Activated CD8-positive, alpha-beta memory T cell treated with anti-CD3 and anti-CD28 coated beads for 36 hours (primary cell): ENCODE data around the gene MAGI2. TPM values are rescaled to one million over a fixed set of nuclear protein-coding genes. Genes with fewer than 3 reads are reported as not detected.

Experiments used
- CTCF ChIA-PET: fragments of 350-600 bp; sonication (Branson Sonifier 250); formaldehyde crosslinking; loops from one replicate; lab custom pipeline; 2021; ENCODE audit warnings: antibody characterized with exemption; lab: Charles Lee
- POLR2A ChIA-PET: fragments of 350-600 bp; sonication (Branson Sonifier 250); formaldehyde crosslinking; loops from one replicate; lab custom pipeline; 2021; ENCODE audit warnings: antibody characterized with exemption; lab: Charles Lee
- total RNA-seq, 2 experiments: library from RNA; stranded (reverse); gene quantifications; one replicate each; pipeline ENCODE4 v1.2.3, GENCODE V29; 2021

Gene MAGI2
- total RNA-seq, 2 experiments from 2014 or later, result 0.17 to 0.30 TPM

- POLR2A ChIA-PET, result no interaction called here
- CTCF ChIA-PET, result no interaction called here
Measured at GRCh38 chr7:79398138-79398749, 55.2 kb downstream of the MAGI2 start.

- ChIA-PET CTCF (no interaction called here), POLR2A (no interaction called here)
Measured at GRCh38 chr7:79386688-79387422, 66.6 kb downstream of the MAGI2 start.

DNA sequence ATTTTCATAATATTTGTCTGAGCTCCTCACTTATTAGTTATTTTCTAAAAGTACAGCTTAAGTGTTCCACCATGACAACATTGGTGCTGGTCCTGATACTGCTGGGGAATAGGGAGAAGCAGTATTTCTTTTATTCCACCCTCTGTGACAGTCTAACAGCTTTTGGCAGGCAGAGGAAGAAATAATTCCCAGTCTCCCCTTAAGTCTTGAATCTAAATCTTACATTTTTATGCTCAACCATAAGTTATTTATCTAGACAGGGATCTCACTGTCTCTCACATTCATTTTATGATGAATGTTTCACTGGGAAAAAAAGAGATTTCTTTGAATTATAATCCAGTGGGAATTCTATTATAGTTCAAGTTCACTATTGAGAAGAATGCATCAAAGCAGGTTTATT is 71.5 kb downstream of the MAGI2 start:
- CTCF ChIA-PET, result no interaction called here
- POLR2A ChIA-PET, result no interaction called here

GRCh38 chr7:79377097-79377496 is 76.4 kb downstream of the MAGI2 start:
- CTCF ChIA-PET, result no interaction called here

DNA sequence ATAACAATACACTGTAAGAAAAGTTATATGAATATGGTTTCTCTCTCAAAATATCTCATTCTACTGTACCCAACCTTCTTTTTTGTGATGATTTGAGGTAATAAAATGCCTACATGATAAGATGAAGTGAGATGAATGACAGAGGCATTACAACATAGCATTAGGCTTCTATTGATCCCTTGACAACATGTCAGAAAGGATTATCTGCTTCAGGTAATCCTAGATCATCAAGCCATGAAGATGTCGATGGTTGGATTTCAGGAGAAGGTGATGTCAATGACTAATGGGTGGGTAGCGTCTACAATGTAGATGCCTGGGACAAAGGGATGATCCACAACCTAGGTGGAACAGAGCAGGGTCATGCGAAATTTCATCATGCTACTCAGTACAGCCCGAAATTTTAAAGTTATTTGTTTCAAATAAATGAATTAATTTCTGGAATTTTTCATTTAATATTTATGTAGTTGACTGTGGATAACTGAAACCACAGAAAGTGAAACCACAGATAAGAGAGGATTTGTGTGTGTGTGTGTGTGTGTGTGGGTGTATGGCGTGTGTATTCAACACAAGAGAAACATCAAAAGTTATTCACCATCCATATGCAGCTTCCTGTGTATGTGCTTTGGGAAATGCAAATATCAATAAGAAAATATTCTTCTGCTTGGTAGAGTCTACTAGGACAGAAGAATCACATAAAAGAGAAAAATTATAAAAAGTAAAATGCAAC is 77.0 kb downstream of the MAGI2 start:
- ChIA-PET POLR2A (no interaction called here), CTCF (no interaction called here)

More at GRCh38 chr7:79377097-79377496, 76.4 kb downstream of the MAGI2 start:
- POLR2A ChIA-PET, result no interaction called here

DNA sequence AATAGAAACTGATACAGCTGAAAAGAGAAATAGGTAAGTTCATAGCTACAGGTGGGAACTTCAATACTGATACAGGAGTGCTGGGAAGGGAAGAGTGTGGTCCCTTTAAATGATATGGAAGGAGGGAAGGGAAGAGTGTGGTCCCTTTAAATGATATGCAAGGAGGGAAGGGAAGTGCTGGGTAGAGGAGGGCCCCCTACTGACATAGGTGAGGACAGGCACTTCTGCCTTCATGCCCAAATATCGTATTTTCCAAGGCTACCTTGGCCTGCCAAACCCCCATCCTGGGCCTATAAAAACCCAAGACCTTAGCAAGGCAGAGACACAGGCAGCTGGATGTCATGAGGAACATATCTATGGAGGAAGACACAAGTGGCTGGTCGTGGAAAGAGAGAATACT is 92.3 kb downstream of the MAGI2 start:
- POLR2A ChIA-PET, result no interaction called here

DNA sequence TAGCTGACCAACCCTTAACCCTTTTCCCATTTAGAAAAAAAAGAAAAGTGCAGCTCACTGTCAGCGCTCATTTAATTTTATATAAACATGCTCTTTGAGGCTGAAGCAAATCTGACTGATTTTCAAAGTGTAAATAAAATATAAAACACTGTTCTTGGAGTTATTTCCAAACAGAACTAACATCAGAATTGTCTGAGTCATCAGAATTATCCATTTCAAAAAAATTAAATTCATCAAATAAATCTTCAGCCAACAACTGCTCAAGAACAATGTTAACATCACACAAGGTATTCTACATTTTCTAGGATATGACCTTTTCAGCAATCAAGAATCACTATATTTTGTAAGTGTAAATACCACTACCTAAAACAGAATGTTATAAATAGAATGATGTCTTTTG is 93.6 kb downstream of the MAGI2 start:
- CTCF ChIA-PET, result no interaction called here
- POLR2A ChIA-PET, result no interaction called here

More for the DNA sequence above, 92.3 kb downstream of the MAGI2 start:
- CTCF ChIA-PET, result no interaction called here

DNA sequence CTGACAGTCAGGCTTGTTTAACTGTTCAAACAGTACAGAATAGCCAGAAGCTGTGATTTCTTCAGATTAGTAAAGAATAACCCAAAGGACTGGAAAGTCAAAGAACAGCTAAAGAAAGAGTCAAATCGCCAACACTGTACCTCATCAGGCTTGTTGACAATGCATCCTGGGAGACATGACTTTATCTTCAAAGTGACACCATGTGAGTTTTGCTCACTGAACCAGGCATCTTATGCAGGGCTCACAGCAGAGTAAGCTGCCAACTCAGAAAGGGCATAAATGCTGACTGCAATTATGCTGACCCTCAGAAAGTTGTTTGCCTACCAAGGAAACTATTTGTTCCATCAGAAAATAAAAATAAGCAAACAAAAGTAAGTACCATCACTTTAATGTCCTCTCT is 96.4 kb downstream of the MAGI2 start:
- ChIA-PET CTCF (no interaction called here), POLR2A (no interaction called here)

GRCh38 chr7:79353720-79354468 is 99.6 kb downstream of the MAGI2 start:
- ChIA-PET POLR2A (no interaction called here), CTCF (no interaction called here)

DNA sequence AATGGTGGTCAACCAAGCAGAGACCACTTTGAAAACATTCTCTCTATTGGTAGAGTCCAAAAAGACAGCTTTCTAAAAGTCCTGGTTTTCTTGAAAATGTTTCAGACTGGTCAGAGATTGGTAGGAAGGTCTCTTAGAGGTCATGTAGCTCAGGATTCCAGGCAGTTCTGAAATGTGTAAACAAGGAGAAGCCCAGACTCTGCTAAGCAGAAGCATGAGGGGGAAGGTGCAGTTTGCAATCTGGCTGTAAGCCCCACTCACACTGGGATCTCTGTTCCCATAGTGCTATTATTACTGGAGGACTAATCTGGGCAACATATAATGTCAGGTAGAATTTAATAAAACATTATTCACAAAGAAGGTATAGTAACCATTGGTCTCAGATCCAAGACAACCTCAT is 101.1 kb downstream of the MAGI2 start:
- POLR2A ChIA-PET, result no interaction called here
- CTCF ChIA-PET, result no interaction called here

DNA sequence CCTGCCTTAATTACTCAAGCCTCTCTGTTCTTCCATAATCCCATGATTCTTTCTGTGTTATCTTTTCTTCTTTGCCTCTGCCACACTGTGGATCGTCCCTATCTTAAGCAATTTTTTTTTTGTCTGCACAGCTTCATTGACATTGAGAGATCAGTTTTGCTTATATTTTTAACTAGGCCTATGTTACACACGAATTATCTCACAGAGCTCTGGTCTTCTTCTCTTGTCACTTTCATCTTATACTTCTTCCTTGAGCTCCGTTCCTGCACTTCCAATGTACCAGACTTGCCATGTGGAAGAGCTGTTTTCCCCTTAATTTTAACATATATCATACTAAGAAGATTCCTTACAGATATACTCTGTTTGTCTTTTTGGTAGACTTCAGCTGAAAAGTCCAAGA is 106.1 kb downstream of the MAGI2 start:
- POLR2A ChIA-PET, result no interaction called here
- CTCF ChIA-PET, result no interaction called here

DNA sequence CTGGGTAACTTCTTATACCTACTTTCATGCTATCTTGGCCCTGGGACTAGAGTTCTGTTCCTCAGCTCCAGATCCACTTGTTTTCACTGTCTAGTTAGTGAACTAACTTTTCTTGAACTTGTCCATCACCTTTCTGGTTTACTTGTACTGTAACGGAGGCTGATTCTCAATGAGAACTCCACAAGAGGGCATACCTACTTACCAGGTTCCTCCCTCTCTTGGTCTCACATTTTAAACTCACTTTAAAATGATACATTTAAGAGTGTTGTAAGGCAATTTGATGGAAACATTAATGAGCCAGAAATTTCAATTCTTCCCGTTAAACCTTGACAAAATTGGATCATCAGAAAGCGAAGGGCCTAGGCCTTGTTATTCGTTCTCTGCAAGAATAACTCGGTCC is 111.6 kb downstream of the MAGI2 start:
- POLR2A ChIA-PET, result no interaction called here
- CTCF ChIA-PET, result no interaction called here

DNA sequence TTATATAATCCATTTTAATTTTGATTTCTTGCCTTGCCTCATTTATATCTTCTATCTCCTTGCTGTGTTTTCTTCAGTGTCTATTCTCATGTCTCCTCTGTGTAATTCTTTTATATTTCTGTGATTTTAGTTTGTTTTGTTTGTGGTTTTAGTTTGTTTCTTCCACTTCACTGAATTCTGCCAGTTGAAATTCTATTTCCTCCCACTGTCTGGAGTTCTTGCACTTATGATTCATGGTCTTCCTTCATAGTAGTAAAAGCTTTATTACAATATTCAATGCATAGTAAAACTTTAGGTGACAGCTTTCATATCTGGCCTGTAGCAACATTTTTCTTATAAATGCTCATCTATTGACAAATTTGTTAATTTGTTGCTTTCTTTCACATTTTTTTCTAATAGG is 113.3 kb downstream of the MAGI2 start:
- POLR2A ChIA-PET, result no interaction called here
- CTCF ChIA-PET, result no interaction called here

DNA sequence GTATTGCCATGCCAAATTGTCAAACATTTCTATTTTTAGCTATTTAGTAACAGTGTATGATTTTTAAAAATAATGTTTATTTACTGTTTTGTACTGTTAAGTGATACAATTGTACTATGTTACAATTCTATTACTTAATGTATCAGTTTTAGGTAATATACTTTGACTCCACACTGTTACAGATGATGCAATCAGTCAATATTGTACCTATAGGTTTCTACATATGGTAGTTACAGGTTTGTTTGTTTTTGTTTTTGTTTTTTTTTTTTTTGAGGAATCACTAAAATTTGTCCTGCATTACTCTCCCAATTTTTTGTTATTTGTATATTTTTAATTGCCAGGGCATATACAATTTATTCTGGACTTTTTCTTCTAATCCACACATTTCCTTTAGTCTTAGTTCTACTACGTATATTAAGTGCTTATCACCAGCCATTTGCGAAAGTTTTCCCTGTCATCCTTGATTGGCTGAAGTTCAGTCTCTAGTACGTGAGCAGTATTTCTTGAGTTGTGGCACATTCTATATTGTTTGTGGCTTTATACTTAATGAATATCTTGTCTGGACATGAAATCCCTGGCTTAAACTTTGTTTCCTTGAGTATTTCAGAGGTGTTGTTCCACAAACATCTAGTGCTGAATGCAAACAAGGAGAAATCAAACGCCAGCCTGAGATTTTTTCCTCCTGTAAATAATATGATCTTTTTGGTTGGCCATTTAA is 114.1 kb downstream of the MAGI2 start:
- CTCF ChIA-PET, result no interaction called here
- POLR2A ChIA-PET, result no interaction called here

DNA sequence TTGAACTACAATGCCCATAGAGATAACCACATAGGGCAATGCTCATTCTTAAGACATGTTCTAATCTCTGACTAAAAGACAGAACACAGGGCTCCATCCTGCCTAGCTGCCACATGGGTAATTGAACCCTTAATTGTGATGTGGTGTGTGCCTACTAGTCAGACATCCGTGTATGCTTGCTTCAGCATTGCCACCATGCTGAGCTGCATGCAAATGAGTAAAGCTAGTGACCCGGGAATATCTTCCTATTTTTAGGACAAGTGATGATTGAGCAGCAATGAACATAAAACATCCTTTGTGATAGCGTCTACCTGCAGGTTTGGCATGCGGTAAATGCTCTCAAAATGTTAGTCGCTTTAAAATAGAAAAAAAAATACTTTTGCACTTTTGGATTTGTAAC is 115.8 kb downstream of the MAGI2 start:
- ChIA-PET POLR2A (no interaction called here), CTCF (no interaction called here)

DNA sequence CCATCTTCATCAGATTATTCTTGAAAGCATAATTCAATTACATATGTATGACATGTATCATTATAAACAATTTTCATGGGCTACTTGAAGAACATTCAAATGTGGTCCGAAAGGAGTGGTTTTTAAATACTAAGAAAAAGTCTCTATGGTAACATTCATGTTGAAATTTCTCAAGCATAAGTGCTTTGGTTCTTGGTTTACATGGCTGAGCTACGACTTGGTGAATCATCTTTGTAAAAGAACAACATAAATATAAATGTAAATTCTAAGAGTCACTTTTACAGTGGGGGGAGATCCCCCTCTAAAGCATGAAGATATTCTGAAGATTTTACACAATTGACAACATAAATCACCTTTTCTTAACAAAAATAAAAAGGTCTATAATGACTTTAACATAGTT is 118.6 kb downstream of the MAGI2 start:
- ChIA-PET POLR2A (no interaction called here), CTCF (no interaction called here)

DNA sequence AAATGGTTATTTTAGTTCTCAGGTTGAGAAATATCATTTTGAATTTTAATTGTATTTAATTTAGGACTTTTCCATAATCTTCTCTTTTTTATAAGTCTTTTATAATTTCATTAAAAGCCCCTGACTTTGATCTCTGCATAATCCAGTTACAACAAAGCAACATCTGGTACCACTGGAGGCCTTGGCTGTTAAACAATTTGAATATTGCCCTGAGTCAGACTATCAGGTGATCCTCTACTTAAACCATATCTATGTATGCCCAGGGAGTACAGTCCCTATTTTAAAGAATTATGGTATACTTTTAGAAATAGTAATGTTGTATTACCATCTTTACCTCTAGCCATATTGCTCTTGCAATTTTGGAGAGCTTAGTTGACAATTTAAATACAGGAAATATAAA is 119.1 kb downstream of the MAGI2 start:
- ChIA-PET POLR2A (no interaction called here), CTCF (no interaction called here)

DNA sequence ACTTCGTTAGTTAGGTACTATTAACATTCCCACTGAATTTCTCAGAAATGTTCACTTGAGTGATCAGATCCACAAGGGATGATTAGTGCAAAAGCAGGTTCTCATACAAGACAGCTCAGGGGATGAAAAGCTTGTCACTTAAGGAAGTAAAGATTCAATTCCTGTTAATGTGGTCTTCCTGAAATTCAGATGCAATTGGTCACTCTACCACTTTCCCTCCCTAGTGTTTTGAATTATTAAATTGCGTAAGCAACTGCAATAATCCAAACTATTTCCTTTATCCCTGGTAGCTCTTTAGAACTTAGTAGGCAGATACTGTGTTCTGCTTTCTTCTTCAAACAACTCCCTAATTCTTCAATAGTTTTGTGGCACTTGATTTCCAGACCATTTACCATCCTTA is 121.4 kb downstream of the MAGI2 start:
- ChIA-PET CTCF (no interaction called here), POLR2A (no interaction called here)

- POLR2A ChIA-PET, result no interaction called here
- CTCF ChIA-PET, result no interaction called here
Measured at GRCh38 chr7:79329464-79329863, 124.0 kb downstream of the MAGI2 start.
